ENCODE data around the gene SPEF2.

DNA sequence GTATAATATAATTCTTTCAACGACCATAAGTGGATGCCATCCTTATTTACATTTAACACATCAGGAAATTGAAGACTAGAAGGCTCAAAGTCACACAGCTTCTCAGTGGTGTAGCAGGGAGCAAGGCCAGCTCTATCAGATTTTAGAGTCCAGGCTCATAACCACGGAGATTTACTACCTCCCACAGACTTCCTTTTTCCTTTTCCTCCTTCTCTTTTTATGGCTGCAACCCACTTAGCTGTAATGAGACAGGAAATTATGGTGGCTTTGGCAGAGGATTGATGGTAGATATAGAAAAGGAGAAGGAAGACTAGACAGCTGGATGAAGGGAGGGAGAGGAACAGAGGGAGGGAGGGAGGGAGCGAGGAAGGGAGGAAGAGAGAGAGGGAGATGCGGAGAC, 47.4 kb downstream of the SPEF2 start:
- TF ChIP-seq, protein P1, sequence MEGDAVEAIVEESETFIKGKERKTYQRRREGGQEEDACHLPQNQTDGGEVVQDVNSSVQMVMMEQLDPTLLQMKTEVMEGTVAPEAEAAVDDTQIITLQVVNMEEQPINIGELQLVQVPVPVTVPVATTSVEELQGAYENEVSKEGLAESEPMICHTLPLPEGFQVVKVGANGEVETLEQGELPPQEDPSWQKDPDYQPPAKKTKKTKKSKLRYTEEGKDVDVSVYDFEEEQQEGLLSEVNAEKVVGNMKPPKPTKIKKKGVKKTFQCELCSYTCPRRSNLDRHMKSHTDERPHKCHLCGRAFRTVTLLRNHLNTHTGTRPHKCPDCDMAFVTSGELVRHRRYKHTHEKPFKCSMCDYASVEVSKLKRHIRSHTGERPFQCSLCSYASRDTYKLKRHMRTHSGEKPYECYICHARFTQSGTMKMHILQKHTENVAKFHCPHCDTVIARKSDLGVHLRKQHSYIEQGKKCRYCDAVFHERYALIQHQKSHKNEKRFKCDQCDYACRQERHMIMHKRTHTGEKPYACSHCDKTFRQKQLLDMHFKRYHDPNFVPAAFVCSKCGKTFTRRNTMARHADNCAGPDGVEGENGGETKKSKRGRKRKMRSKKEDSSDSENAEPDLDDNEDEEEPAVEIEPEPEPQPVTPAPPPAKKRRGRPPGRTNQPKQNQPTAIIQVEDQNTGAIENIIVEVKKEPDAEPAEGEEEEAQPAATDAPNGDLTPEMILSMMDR (IDR thresholded peaks at IDR 0.05): no peak
- TF ChIP-seq POLR2A (IDR thresholded peaks at IDR 0.05): no peak
